Natural killer cell (primary cell): ENCODE measurements around the gene TBX3. TPM values are rescaled to one million over a fixed set of nuclear protein-coding genes. Genes with fewer than 3 reads are reported as not detected.

ENCODE experiments used
- ATAC-seq, 3 donors: fragments of 150-1000 bp in 2 of 3; fragments of 200-7000 bp in 1 of 3; cut with Tn5 transposase; 1 replicate in 1 of 3; 2 replicates in 2 of 3; pipeline ENCODE4 v1.10.0; 2021; ENCODE audit warnings: mild to moderate bottlenecking in 2 of 3, moderate library complexity in 2 of 3
- DNase-seq, 2 donors: peaks; one replicate each; pipeline versions ENCODE4 v3.0.0 to v3.0.0-alpha.2; 2013 to 2021; ENCODE audit warnings: mixed read lengths in 1 of 2
- H3K27ac ChIP-seq: one replicate; pipeline ENCODE4 v1.5.1; 2013; ENCODE audit warnings: mild to moderate bottlenecking, low read length
- H3K27me3 ChIP-seq: one replicate; pipeline ENCODE4 v1.6.1; 2013; ENCODE audit warnings: low read length; ENCODE audit not compliant: control insufficient read depth, insufficient read depth
- H3K36me3 ChIP-seq: one replicate; pipeline ENCODE4 v1.6.1; 2013; ENCODE audit warnings: low read length; ENCODE audit not compliant: control insufficient read depth, insufficient read depth
- H3K4me1 ChIP-seq: one replicate; pipeline ENCODE4 v1.6.1; 2013; ENCODE audit warnings: low read length; ENCODE audit not compliant: control insufficient read depth, insufficient read depth
- H3K4me3 ChIP-seq: one replicate; pipeline ENCODE4 v1.5.1; 2013; ENCODE audit warnings: low read length
- H3K9me3 ChIP-seq: one replicate; pipeline ENCODE4 v1.6.1; 2013; ENCODE audit warnings: low read length; ENCODE audit not compliant: control insufficient read depth, insufficient read depth
- H3K27ac Mint-ChIP-seq, 2 donors: one replicate each; pipeline ENCODE4 v1.8.0; 2022; ENCODE audit warnings: mild to moderate bottlenecking in 2 of 2, mixed read lengths in 2 of 2, moderate library complexity in 1 of 2
- H3K27me3 Mint-ChIP-seq, 2 donors: one replicate each; pipeline ENCODE4 v1.8.0; 2022; ENCODE audit warnings: low read depth in 2 of 2, mixed read lengths in 2 of 2
- H3K36me3 Mint-ChIP-seq: one replicate; pipeline ENCODE4 v1.8.0; 2022; ENCODE audit warnings: mixed read lengths
- H3K4me1 Mint-ChIP-seq, 2 donors: one replicate each; pipeline ENCODE4 v1.8.0; 2022; ENCODE audit warnings: mixed read lengths in 2 of 2
- H3K4me3 Mint-ChIP-seq: one replicate; pipeline ENCODE4 v1.8.0; 2022; ENCODE audit warnings: mild to moderate bottlenecking, moderate library complexity, mixed read lengths
- H3K9me3 Mint-ChIP-seq, 2 donors: one replicate each; pipeline ENCODE4 v1.8.0; 2022; ENCODE audit warnings: mixed read lengths in 2 of 2
- WGBS: methylation state at CpG from one replicate; pipeline ENCODE4 v1.1.7; 2013; ENCODE audit warnings: missing lambda C conversion rate; ENCODE audit not compliant: insufficient coverage; 5-methylcytosine and 5-hydroxymethylcytosine counted together
- intact Hi-C: fragments of 100-400 bp; cut with micrococcal nuclease; formaldehyde crosslinking; loops from one replicate; pipeline ENCODE4 v1.14.2; 2022
- total RNA-seq, 4 donors: library from RNA; stranded (reverse); fragments of 120-200 nt in 1 of 4; gene quantifications; one replicate each; pipeline versions ENCODE4 v1.2.3 to v1.2.4, GENCODE V29; 2013 to 2022
- TF ChIP-seq, protein P1 (sequence below): fragments of 200-600 bp; IDR thresholded peaks from one replicate; pipeline ENCODE4 v1.8.0; 2022; ENCODE audit warnings: antibody characterized with exemption

TBX3 gene
- total RNA-seq, 3 donors from 2014 or later (not counting 1 experiment from before 2014, with no cell fraction given): 0.05 TPM; not detected in 2

- intact Hi-C loops: no loop called here
- Histone ChIP-seq H3K27ac (no peak overlapping the region), H3K4me1 (peaks cover 26% of the 10 kb centered on the region), H3K9me3 (peaks cover 6% of the 10 kb centered on the region), H3K27me3 (peaks cover 67% of the 10 kb centered on the region), H3K4me3 (no peak overlapping the region), H3K36me3 (no peaks in the 10 kb centered on the region)
- 6% methylated on average over 56 of the region's 56 CpGs for WGBS
- TF ChIP-seq, protein P1, sequence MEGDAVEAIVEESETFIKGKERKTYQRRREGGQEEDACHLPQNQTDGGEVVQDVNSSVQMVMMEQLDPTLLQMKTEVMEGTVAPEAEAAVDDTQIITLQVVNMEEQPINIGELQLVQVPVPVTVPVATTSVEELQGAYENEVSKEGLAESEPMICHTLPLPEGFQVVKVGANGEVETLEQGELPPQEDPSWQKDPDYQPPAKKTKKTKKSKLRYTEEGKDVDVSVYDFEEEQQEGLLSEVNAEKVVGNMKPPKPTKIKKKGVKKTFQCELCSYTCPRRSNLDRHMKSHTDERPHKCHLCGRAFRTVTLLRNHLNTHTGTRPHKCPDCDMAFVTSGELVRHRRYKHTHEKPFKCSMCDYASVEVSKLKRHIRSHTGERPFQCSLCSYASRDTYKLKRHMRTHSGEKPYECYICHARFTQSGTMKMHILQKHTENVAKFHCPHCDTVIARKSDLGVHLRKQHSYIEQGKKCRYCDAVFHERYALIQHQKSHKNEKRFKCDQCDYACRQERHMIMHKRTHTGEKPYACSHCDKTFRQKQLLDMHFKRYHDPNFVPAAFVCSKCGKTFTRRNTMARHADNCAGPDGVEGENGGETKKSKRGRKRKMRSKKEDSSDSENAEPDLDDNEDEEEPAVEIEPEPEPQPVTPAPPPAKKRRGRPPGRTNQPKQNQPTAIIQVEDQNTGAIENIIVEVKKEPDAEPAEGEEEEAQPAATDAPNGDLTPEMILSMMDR: no peak
- no peak for ATAC-seq
- H3K4me1 Mint-ChIP-seq: peaks cover 15 to 17% of the 10 kb centered on the region in 2 donors
- H3K9me3 Mint-ChIP-seq: no peaks in the 10 kb centered on the region
- no peaks in the 10 kb centered on the region for H3K36me3 Mint-ChIP-seq
- no peak for DNase-seq
- H3K4me3 Mint-ChIP-seq: peak overlapping the region; percentile 74
- H3K27ac Mint-ChIP-seq: no peak overlapping the region
- peaks cover 68 to 73% of the 10 kb centered on the region in 2 donors for H3K27me3 Mint-ChIP-seq
These were observed 928 bp downstream of the TBX3 start for GRCh38 chr12:114682785-114683708.

- Histone ChIP-seq H3K4me3 (no peak overlapping the region), H3K27ac (no peak overlapping the region), H3K27me3 (peaks cover 64% of the 10 kb centered on the region), H3K9me3 (peaks cover 5% of the 10 kb centered on the region), H3K36me3 (no peaks in the 10 kb centered on the region), H3K4me1 (peaks cover 26% of the 10 kb centered on the region)
- 41% methylated on average over 10 of the region's 10 CpGs for WGBS
- H3K27me3 Mint-ChIP-seq: peaks cover 72 to 79% of the 10 kb centered on the region in 2 donors
- no peaks in the 10 kb centered on the region for H3K9me3 Mint-ChIP-seq
- no peaks in the 10 kb centered on the region for H3K36me3 Mint-ChIP-seq
- ATAC-seq: no peak
- no peak for DNase-seq
- peak overlapping the region; percentile 37 for H3K4me3 Mint-ChIP-seq
- intact Hi-C loops: no loop called here
- TF ChIP-seq, protein P1: no peak
- no peak overlapping the region for H3K27ac Mint-ChIP-seq
- H3K4me1 Mint-ChIP-seq: peaks cover 15 to 17% of the 10 kb centered on the region in 2 donors
These were observed 1.7 kb downstream of the TBX3 start for GRCh38 chr12:114682106-114682784.

DNA sequence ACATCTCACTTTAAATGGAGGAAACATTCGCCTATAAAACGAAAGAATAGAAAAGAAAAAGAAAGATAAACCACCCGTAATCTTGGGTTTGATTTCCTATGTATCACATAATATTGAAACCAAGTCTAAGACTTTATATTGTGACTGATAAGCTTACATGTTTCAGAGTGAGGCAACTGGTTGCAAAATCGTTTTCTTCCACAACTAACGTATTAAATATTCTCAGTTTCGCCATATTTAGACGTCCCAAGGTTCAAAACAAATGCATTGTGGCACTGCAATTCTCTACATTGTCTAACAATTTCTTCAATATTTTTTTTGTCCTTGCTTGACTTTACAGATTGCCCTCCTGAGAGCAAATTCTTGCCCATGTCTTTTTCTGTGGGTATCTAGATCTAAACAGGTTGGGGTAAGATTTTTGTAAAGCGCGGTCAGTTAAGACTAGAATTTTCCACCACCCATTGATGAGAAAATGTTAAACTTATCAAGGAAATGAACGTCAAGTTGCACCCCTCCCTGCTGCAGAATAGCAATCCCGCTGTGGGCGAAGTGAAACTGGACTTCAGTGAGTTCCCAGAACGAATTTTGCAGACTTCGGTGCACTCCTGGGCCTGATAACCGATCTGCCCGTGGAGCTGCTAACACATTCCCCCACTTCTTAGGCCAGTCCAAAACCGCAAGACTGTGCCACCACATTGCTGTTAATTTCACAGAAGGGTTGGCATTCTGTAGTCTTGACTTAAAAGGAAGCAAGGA lies 2.7 kb downstream of the TBX3 start:
- no peaks in the 10 kb centered on the region for H3K36me3 ChIP-seq
- H3K9me3 Mint-ChIP-seq: no peaks in the 10 kb centered on the region
- DNase-seq (no peak), ATAC-seq (no peak)
- WGBS: 21% methylated on average over 12 of the region's 17 CpGs
- intact Hi-C loops: no loop called here
- H3K4me3 ChIP-seq: no peak overlapping the region
- H3K27me3 Mint-ChIP-seq: peaks cover 66 to 75% of the 10 kb centered on the region in 2 donors
- H3K27ac Mint-ChIP-seq: no peak overlapping the region
- TF ChIP-seq, protein P1: no peak
- peaks cover 55% of the 10 kb centered on the region for H3K27me3 ChIP-seq
- peaks cover 26% of the 10 kb centered on the region for H3K4me1 ChIP-seq
- H3K4me1 Mint-ChIP-seq: peaks cover 15 to 17% of the 10 kb centered on the region in 2 donors
- H3K9me3 ChIP-seq: peaks cover 3% of the 10 kb centered on the region
- H3K36me3 Mint-ChIP-seq: no peaks in the 10 kb centered on the region
- H3K27ac ChIP-seq: no peak overlapping the region
- no peak overlapping the region for H3K4me3 Mint-ChIP-seq
